Esophagus (tissue), 2 donors: ENCODE results near the gene MAG. TPM values are rescaled to one million over a fixed set of nuclear protein-coding genes. Genes with fewer than 3 reads are reported as not detected.
"Not testable (repeated sequence)": the region's sequence is repeated elsewhere in the genome, so short reads cannot be mapped to it uniquely, and the experiment has no call there.

Source experiments
- H3K27ac ChIP-seq, 2 donors: one replicate each; pipeline ENCODE4 v1.5.1; 2013; ENCODE audit warnings: low read depth in 2 of 2, mild to moderate bottlenecking in 2 of 2, inconsistent platforms in 1 of 2, low read length in 1 of 2, moderate library complexity in 1 of 2
- H3K27me3 ChIP-seq, 2 donors: one replicate each; pipeline ENCODE4 v1.6.1; 2013; ENCODE audit warnings: low read length in 2 of 2, control low read depth in 1 of 2, mild to moderate bottlenecking in 1 of 2; ENCODE audit not compliant: insufficient read depth in 2 of 2, control insufficient read depth in 1 of 2
- H3K36me3 ChIP-seq, 2 donors: one replicate each; pipeline ENCODE4 v1.6.1; 2013; ENCODE audit warnings: low read length in 1 of 2; ENCODE audit not compliant: control insufficient read depth in 2 of 2, insufficient read depth in 2 of 2
- H3K4me1 ChIP-seq, 2 donors: one replicate each; pipeline ENCODE4 v1.6.1; 2013; ENCODE audit warnings: low read length in 1 of 2; ENCODE audit not compliant: control insufficient read depth in 2 of 2, insufficient read depth in 2 of 2
- H3K4me3 ChIP-seq, 2 donors: one replicate each; pipeline ENCODE4 v1.5.1; 2013; ENCODE audit warnings: low read length in 2 of 2, mild to moderate bottlenecking in 2 of 2, low read depth in 1 of 2, moderate library complexity in 1 of 2
- H3K9me3 ChIP-seq, 2 donors: one replicate each; pipeline ENCODE4 v1.6.1; 2013; ENCODE audit warnings: mild to moderate bottlenecking in 2 of 2, low read depth in 1 of 2, low read length in 1 of 2, moderate library complexity in 1 of 2; ENCODE audit not compliant: control insufficient read depth in 2 of 2, insufficient read depth in 1 of 2
- WGBS, 2 donors: extraction: QIAGEN DNeasy Blood & Tissue Kit; methylation state at CpG; one replicate each; pipeline ENCODE4 v1.1.7; 2013; 5-methylcytosine and 5-hydroxymethylcytosine counted together
- polyA plus RNA-seq, 2 donors: library from polyadenylated mRNA; stranded (reverse); fragments of 200-250 nt; gene quantifications; one replicate each; pipeline ENCODE4 v1.2.3, GENCODE V29; 2013
- donor health status: healthy with polysubstance abuse.
- donor health status: Bipolar disorder and iron deficiency.

The MAG gene
- polyA plus RNA-seq, 2 donors, result not detected

DNA sequence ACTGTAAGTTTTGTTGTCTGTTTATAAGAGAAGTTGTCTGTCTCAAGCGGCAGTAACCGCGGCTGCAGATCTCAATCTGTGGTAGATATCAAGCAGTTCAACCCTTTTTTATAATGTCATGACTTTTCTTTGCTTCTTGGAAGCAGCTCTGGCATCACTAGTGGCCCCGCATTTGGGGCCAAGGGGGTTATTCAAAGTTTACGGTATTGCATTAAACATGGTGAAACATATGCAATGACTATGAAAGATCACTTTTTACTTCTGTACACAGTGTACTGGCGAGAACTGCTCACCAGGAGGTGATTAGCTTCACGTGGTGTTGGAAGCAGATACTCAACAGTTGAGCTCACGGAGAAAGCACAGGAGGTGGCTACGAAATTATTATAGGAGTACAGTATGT is 61.7 kb downstream of the MAG start:
- H3K4me1 ChIP-seq, result peaks cover 0 to 2% of the 10 kb centered on the region in 2 donors
- H3K36me3 ChIP-seq, result no peaks in the 10 kb centered on the region
- no peaks in the 10 kb centered on the region for H3K9me3 ChIP-seq
- no peak overlapping the region for H3K4me3 ChIP-seq
- no peak overlapping the region for H3K27ac ChIP-seq
- 64 to 69% methylated on average over 9 of the region's 9 CpGs for WGBS, 2 donors
- H3K27me3 ChIP-seq, result no peaks in the 10 kb centered on the region

DNA sequence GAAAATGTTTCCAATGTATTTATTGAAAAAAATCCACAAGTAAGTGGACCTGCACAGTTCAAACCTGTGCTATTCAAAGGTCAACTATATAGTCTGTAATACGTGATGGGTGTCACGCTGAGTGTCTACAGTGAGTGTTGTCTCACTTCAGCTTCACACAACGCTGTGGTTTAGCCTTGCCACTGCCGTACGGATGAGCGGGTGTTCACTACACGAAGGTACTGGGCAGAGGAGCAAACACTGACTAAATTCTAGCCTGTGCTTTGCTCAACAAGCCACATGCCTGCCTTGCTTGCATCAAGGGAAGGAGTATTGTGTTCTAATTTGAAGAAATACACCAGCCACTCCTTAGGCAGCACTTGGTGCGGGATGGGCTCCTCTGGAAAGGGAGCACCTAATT is 62.9 kb downstream of the MAG start:
- Histone ChIP-seq H3K4me3 (no peak overlapping the region), H3K4me1 (peaks cover 0 to 2% of the 10 kb centered on the region in 2 donors), H3K27me3 (no peaks in the 10 kb centered on the region), H3K27ac (no peak overlapping the region), H3K9me3 (no peaks in the 10 kb centered on the region), H3K36me3 (no peaks in the 10 kb centered on the region)
- 81 to 83% methylated on average over 8 of the region's 8 CpGs for WGBS, 2 donors

DNA sequence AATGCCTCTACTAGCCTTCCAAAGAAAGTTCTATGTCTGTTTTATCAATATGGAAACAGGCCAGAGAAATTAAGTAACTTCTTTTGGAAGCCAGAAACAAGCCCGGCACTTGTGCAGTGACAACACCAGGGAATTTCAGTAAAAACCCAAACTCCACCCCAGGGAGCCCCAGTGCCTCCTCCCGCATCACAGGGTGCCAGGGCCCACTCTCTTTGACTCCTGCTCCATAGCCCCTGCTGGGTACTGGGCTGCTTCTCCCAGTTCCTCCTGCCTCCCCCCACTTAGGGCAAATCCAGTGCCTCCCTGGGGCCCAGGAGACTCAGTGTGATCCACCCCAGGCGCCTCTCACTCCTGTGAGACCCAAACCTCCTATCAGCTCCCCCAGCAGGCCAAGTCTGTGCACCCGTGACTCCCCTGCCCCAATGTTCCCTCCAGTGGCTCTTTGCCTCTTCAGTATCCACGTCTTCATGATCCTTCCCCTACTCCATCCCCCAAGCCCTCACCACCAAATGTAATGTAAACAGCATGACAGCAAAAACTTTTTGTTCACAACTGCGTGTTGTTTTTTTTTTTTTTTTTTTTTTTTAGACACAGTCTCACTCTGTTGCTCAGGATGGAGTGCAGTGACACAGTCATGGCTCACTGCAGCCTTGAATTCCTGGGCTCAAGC is 64.0 kb downstream of the MAG start:
- H3K27ac ChIP-seq, result no peak overlapping the region
- 38 to 53% methylated on average over 6 of the region's 6 CpGs for WGBS, 2 donors
- H3K4me1 ChIP-seq, result peaks cover 0 to 2% of the 10 kb centered on the region in 2 donors
- H3K4me3 ChIP-seq, result no peak overlapping the region
- no peaks in the 10 kb centered on the region for H3K36me3 ChIP-seq
- no peaks in the 10 kb centered on the region for H3K27me3 ChIP-seq
- no peaks in the 10 kb centered on the region for H3K9me3 ChIP-seq

DNA sequence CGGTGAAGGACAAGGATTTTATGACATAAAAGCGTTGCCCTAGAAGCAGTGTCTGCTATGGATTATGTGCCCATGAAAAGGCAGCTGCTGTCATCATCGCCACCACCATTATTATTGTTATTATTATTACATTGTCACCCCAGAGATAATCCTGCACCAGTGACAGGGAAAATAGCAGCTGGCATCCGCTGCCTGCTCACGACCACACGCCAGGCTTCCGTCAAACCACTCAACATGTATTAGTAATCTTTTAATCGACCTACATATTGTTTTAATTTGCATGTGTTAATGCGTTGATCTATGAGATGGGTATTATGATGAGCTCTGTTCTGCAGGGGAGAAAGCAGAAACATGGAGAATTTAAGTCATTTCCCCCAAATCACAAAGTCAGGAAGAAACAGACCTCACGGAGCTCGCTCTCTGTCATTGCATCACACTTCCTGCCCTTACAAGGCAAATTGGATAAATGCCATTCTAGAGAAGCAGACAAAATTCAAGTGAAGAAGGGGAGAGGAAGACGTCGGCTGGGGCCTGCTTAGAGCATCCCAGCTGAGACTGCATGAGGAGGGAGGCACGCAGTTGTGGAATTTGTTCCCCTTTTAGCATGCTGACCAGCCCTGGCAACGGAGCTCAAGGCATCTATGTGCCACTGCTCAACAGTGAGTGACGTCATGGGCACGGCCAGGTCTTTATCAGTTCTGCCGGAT is 66.1 kb downstream of the MAG start, which contains the start of gene FFAR3:
TSS of gene FFAR3 (plus strand) at position 594 of the 707 bp plus-strand sequence. CDS start 431 bp downstream, outside the sequence.
- H3K27me3 ChIP-seq, result peaks cover 0 to 2% of the 10 kb centered on the region in 2 donors
- H3K4me1 ChIP-seq, result peaks cover 0 to 2% of the 10 kb centered on the region in 2 donors
- H3K36me3 ChIP-seq, result no peaks in the 10 kb centered on the region
- no peak within 1 kb of the TSS for H3K27ac ChIP-seq
- 51 to 55% methylated on average over 18 of the region's 18 CpGs for WGBS, 2 donors
- no peak within 1 kb of the TSS for H3K4me3 ChIP-seq
- no peaks in the 10 kb centered on the region for H3K9me3 ChIP-seq

DNA sequence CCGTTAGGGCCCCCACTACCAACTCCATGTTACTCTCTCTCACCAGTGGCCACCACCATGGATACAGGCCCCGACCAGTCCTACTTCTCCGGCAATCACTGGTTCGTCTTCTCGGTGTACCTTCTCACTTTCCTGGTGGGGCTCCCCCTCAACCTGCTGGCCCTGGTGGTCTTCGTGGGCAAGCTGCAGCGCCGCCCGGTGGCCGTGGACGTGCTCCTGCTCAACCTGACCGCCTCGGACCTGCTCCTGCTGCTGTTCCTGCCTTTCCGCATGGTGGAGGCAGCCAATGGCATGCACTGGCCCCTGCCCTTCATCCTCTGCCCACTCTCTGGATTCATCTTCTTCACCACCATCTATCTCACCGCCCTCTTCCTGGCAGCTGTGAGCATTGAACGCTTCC is 66.9 kb downstream of the MAG start:
- H3K9me3 ChIP-seq, H3K27me3 ChIP-seq, H3K36me3 ChIP-seq, H3K4me1 ChIP-seq, H3K4me3 ChIP-seq, H3K27ac ChIP-seq: not testable (repeated sequence)
- WGBS, 2 donors, result 72% methylated on average over 8 to 11 of the region's 16 CpGs

DNA sequence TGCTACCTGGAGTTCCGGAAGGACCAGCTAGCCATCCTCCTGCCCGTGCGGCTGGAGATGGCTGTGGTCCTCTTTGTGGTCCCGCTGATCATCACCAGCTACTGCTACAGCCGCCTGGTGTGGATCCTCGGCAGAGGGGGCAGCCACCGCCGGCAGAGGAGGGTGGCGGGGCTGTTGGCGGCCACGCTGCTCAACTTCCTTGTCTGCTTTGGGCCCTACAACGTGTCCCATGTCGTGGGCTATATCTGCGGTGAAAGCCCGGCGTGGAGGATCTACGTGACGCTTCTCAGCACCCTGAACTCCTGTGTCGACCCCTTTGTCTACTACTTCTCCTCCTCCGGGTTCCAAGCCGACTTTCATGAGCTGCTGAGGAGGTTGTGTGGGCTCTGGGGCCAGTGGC is 67.4 kb downstream of the MAG start:
- H3K4me1 ChIP-seq, H3K27me3 ChIP-seq, H3K36me3 ChIP-seq, H3K9me3 ChIP-seq, H3K4me3 ChIP-seq, H3K27ac ChIP-seq: not testable (repeated sequence)
- WGBS, 2 donors, result 88 to 90% methylated on average over 16 to 21 of the region's 21 CpGs

DNA sequence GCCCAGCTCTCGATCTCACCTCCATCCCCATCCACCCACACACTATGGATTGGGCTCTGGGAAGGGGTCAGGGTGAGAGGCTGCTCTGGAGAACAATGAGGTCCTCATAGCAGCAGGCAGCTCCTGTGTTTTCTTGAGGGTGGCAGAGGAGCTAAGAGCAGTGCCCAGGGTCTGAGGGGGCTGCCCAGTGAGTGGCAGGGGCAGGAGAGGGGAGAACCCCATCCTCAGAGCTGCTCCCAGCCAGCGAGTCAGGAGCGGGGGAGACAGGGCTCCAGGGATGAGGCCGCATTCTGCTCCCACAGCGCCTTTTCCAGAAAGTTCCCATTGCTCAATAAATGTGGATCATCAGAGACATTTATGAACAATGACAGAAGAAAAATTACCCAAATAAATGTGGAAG is 68.1 kb downstream of the MAG start:
- not testable (repeated sequence) for H3K27me3 ChIP-seq, H3K4me3 ChIP-seq, H3K27ac ChIP-seq, H3K4me1 ChIP-seq, H3K9me3 ChIP-seq, H3K36me3 ChIP-seq
- WGBS, 2 donors, result 100% methylated on average over 3 of the region's 5 CpGs; no CpG with 5 or more reads in 1 of the 2 donors

DNA sequence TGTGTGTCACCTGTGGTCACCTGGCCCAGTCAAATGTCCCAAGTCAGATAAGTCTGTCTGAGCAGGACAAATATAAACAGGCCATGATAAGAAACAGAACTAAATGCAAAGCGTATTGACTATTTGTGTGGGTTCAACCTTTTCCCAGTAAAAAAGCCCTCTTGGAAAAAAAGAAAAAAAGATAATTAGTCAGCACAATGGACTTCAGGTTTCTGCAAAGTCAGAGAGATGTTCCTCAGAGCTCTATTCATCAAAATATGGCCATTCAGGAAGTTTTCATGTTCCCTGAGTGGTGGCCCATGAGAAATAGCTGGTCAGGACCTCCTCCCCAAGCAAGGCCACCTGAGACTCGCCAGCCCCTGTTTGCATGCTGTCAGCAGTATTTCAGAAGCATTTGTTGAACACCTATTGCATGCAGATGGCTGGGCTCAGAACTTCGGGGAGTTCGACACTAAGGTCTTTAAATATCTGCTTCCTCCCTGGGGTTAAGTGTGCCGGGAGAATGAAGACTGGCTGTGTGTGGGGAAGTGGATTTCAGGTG is 69.0 kb downstream of the MAG start:
- WGBS, 2 donors, result 31 to 48% methylated on average over 5 of the region's 5 CpGs
- Histone ChIP-seq H3K4me3 (no peak overlapping the region), H3K9me3 (no peaks in the 10 kb centered on the region), H3K27ac (no peak overlapping the region), H3K4me1 (peaks cover 0 to 2% of the 10 kb centered on the region in 2 donors), H3K36me3 (no peaks in the 10 kb centered on the region), H3K27me3 (peaks cover 0 to 2% of the 10 kb centered on the region in 2 donors)

DNA sequence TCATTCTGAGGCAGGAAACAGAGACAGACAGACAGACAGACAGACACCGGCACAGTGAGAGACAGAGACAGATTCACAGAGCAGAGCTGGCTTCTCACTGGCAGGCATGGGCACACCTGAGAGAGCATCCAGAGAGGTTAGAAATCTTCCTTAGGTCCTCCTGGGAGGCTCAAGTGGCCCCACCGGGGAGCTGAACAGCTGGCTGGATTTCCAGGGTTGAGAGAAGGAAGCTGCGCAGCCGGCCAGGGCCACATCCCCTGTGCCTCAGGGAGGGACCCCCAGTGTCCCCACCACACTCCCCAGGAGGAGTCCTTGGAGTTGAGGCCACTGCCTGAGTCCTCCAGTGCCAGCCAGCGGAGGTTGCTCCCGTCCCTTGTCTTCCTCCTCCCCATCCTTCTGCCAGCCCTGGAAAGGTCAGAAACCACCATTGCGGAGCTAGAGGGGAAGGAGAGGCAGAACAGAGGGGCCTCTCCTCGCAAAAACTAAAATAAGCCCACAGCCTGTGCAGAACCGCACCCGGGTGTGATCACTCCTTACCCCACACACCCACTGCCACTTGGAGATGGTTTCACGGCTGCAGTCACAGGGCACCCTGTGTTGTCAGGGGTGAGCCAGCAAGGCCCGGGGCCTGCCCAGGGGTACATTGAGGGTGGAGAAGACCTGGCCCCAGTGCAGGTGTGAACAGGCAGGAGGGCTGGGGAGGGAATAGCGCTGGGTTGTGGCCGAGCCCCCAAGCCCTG is 70.5 kb downstream of the MAG start:
- Histone ChIP-seq H3K9me3 (no peaks in the 10 kb centered on the region), H3K27ac (no peak overlapping the region), H3K27me3 (peaks cover 0 to 2% of the 10 kb centered on the region in 2 donors), H3K4me3 (no peak overlapping the region), H3K36me3 (no peaks in the 10 kb centered on the region), H3K4me1 (peaks cover 0 to 2% of the 10 kb centered on the region in 2 donors)
- WGBS, 2 donors, result 72 to 73% methylated on average over 4 to 14 of the region's 14 CpGs
